HG03520 (cell line): ENCODE results near the gene INPP5F.
"Not testable (repeated sequence)": the region's sequence is repeated elsewhere in the genome, so short reads cannot be mapped to it uniquely, and the experiment has no call there.

Source experiments
- ATAC-seq: cut with Tn5 transposase; IDR thresholded peaks from one replicate; pipeline ENCODE4 v1.9.1; 2021; ENCODE audit warnings: mild to moderate bottlenecking, moderate library complexity; ENCODE audit not compliant: unreplicated experiment

Gene INPP5F

DNA sequence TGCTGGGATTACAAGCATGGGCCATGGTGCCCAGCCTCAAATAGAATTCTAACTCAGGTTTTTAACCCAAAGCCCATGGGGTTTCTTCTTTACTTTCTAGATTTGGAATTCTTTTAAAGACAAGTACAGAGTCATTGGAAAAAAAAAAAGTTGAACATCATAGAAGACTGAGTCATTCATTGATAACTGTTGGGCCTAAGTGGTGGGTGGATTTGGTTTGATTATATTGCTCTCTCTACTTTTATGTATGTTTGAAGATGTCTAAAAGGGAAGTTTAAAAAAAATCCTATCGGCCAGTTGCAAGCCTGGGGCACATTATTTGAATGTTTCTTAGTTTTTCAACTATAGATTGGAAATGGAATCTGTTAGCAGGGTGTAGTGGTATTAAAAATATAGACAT lies 49.7 kb downstream of the INPP5F start:
- ATAC-seq, result no peak

DNA sequence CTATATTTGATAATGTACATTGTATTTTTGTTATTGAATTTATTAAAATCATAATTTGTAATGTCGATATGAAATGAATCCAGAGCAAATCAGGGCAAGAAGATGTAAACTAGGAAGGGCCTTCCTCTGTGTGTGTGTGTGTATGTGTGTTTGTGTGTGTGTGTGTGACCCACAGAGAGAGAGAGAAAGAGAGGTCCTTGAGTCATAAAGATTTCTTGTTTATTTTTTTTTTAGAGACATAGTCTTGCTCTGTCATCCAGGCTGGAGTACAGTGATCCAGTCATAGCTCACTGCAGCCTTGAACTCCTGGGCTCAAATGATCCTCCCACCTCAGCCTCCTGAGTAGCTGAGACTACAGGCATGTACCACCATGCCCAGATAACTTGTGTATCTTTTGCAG lies 50.7 kb downstream of the INPP5F start:
- ATAC-seq, result no peak

DNA sequence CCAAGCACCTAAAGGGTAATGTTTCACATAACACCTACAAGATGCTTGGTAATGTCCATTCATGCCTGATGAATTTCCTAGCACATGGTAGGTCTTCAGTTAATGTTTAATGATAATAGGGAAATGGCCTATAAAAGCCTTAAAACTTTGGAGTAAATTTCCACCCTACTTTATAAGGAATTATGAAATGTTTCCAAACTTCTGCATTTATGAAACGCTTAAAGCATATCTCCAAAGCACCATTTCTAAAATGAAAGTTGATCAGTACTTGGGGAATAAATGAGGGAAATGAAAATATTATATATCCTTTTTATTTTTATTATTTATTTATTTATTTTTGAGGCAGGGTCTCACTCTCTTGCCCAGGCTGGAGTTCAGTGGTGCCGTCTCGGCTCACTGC lies 51.8 kb downstream of the INPP5F start:
- no peak for ATAC-seq

DNA sequence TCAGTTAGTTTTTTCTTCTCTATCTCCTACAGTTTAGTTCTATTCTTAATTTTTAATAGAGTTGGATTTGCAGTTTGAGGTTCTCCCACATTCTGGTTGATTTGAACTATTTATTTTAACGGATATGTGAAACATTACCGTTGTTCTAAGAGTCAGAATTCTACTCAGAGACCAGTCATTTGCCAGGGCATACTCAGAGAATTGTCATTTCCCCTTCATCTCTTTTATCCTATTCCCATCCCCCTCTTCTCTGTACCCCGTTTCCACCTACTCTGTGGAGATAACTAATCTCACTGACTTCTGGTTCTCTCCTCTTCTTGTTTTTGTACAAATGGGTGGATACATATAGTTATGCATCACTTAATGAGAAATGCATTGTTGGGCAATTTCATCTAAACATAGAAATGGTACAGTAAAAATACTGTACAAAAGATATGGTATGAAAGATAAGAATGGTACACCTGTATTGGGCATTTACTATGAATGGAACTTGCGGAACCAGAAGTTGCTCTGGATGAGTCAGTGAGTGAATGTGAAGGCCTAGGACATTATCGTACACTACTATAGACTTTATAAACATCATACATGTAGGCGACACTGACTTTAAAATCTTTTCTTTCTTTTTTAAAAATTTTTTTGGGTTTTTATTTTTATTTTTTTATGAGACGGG lies 53.1 kb downstream of the INPP5F start:
- no peak for ATAC-seq

DNA sequence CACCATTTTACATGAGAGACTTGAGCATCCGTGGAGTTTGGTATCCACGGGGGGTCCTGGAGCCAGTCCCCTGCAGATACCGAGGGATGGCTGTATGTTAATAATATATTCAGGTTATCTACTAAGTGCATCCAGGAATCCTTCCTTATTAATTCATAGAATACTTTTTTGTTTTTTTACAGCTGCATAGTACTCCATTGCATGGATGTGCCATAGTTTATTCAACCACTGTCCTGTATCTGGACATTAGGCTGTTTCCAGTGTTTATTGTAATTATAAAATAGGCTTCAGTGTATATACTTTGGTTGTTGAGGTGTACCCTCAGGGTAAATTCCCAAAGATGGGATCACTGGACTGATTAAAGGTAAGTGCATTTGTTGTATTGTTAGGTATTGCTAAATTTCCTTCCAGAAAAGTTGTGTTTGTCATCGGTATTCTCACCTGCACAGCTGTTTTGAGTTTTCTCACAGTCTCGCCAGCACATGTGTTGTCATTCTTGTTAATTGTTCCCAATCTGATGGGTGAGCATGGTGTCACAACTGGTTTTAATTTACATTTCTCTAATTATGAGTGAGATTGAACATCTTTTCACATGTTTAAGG lies 55.1 kb downstream of the INPP5F start:
- no peak for ATAC-seq

DNA sequence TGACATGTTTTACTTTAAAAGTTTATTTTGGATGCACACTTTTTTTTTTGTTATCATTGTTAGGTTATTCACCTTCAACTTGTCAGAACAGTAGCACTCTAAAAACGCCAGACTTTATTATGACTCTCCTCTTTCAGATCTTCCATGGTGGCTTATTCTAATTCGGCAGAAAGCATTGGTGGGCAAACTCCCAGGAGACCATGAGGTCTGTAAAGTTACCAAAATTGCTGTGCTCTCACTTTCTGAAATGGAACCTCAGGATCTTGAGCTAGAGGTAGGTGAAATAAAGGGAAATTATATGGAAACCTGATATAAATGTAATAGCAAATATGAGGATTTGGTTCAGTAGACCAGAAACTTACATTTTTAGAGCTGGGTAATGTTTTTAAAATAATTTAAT lies 55.6 kb downstream of the INPP5F start:
- no peak for ATAC-seq

DNA sequence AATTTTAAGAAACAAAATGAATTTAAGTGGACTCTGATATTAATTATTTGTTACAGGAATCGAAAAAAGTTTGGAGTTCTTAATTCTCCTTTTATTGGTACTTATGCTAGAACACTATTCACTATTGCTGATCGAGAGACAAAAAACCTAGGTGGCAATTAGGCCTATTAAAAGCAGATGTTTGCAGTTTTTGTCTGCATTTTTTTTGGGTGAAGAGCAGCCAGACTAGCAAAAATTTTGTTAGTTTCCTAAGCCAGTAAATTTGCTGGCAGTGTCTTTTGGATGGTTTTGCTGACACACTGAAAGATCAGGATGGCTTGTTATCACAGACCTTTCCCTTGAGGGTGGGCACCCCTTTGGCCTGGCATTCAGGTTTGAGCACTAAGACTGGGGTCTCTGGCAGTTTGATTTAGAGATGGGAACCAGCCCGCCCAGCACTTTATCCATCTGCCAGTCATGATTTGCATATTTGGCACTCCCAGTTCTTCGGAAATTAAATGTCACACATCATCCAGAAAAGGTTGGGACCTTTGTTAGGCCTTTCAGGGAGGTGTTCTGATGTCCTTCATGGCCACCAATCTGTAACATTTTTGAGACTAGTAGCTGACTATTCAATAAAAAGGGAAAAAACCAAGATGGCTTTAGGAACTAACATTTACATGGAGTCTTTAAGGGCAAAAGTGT lies 57.3 kb downstream of the INPP5F start:
- ATAC-seq, result no peak

DNA sequence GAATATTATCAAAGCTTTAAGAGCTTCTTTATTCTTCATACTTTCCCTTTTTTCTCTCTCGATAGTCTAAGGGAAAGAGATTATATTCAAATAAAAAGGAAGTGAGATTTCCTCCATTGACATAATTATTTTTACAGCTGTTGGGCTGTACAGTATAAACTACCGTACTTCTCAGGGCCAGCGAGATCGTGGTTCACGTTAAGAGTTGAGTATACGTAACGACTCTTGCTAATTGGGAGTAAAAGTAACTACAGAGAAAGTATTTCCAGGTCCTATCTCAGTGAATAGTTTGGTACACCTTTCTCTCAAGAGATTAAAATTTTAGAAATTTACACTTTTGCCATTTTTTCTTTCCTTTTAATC lies 57.8 kb downstream of the INPP5F start:
- no peak for ATAC-seq

DNA sequence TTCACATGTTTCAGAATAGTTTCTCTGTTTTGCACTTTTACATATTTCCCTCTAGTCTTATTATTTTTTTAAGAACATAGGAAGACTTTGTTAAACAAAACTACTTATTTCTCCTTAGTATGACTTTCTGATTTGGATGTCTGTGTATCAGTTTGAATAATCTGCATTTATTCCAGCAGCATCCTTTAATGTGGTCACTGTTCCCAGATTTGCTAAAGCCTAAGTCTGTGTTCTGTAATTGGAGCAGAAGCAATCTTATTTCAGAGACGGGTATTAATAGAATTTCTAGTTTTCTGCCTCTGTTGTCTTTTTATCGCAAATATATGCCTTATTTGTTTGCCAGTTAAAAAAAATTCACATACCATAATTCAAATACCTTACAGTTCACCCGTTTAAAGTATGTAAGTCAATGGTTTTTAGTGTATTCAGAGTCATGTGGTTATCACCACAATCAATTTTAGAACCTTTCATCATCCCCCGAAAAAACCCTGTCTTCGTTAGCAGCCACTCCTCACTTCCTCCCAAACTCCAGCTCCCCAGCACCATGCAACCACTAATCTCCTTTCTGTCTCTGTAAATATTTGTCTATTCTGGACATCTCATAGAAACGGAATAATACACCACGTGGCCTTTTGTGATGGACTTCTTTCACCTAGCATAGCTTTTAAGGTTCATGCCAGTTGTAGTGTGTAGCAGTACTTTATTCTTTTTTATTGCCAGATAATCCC lies 58.7 kb downstream of the INPP5F start:
- ATAC-seq, result peak; percentile 89

DNA sequence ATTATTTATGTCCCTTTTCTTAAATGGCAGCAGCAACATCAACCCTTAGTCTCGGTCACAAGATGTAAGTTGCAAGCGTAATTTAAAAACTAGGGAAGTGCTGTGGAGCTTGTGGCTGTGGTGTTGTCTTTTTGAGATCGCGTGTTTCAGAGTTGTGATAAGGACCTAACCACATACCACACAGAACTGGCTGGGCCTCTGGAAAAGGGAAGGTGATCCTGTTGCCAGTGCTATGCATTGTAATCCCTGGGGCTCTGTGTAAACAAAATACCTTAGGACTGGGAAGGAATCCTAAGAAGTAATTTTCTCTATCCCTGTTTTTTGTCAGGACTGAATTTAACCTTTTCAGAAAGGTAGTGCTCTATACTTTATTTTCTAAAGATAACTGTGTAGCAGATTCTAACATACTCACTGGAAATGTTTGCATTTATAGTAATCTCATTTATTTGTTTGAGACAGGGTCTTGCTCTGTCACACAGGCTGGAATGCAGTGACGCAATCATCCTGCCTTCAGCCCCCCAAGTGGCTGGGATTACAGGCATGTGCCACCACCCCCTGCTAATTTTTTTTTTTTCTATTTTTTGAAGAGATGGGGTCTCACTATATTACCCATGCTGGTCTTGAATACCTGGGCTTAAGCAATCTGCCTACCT lies 60.4 kb downstream of the INPP5F start:
- ATAC-seq, result no peak

DNA sequence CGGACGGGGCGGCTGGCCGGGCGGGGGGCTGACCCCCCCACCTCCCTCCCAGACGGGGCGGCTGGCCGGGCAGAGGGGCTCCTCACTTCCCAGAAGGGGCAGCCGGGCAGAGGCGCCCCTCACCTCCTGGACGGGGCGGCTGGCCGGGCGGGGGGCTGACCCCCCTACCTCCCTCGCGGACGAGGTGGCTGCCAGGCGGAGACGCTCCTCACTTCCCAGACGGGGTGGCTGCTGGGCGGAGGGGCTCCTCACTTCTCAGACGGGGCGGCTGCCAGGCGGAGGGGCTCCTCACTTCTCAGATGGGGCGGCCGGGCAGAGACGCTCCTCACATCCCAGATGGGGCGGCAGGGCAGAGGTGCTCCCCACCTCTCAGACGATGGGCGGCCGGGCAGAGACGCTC lies 69.3 kb downstream of the INPP5F start:
- not testable (repeated sequence) for ATAC-seq

DNA sequence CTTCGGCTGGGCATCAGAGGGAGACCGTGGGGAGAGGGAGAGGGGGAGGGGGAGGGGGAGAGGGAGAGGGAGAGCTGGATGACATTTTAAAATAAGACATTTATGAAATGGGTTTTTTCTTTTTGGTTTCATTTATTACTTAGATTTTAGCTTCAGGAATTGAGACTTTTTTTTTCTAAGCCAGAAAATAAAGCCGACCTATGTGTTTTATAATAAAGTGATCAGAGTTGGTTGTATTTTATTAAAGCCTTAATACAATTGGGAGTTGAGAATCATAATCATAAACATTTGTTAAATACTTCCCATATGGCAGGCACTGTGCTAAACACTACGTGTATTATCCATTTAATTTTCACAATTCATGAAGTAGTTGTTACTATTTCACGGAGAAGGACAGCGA lies 70.2 kb downstream of the INPP5F start:
- ATAC-seq, result no peak

DNA sequence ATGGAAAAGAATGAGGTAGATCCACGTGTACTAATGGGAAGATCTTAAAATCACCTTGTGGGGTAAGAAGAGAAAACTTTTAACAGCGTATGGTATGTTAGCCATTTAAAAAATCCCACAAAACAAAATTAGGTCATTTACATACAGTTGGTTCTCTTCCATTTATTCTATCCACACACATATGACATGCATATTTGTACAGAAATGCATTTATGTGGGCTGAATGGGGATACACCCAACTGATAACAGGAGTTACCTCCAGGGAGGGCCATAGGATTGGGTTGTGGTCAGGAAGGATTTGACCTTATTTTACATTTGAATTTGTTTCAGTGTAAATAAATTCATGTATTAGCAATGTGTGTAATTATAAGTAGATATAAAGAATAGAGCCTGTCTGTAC lies 75.3 kb downstream of the INPP5F start:
- ATAC-seq, result no peak

DNA sequence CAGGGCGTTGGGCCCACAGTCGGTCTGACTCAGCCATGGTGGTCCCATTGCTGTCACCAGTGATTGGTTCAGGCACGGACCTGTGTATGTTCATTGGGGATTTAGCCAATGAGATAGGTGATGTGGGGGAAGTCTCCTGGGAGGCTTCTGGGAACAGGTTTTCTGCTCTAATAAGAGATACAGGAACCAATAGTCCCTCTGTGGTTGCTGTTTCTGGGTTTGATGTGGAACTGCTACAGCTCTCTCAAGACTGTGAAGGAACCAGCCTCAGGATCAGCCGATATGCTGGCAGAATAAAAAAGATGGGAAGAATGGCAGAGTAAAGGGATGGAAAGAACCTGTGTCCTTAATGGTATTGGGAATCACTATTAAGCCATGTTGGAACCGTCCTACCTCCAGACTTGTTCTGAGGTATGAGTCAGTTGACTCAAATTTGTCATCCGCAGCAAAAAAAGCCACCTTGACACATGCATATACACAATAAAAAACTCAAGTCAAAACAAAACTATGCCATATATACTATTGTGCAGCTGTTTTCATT lies 76.2 kb downstream of the INPP5F start:
- peak; percentile 75 for ATAC-seq

DNA sequence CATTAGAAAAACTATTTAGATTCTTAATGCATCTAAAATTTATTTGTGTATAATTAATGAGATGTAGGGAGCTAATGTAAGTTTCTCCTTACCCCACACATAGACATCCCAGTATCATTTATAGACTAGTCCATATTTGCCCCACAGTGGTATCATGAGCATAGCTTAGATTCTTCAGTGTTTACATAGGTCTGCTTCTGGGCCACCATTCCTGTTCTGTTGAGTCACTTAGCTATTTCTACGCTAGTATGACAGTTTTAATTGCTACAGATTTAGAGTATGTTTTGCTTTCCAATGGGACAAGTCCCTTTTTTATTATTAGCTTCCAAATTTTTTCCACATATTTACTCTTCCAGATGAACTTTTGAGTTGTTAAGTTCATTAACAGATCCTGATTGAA lies 77.4 kb downstream of the INPP5F start:
- ATAC-seq, result no peak

DNA sequence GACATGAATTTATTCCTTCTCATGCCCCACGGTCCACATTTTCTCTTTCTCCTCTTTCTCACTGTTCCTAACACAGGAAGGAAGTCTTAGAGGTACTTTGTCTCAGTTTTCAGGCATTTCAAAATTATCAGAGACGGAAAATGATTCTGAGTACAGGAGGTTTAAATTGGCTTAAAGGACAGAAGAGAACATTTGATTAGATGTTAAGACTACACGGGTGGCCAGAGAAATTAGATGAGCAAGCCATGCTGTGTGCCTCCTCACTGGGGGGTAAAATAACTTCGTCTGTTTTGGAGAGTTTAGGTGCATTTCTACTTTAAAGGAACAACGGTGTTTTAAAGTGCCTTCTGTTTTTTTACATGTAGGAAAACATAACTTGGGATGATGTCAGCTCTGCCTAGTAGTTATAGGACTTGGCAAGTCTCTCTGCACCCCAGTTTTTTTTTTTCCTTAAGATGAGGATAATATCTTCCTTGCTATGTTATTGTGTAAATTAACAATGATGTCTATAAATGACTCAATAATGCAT lies 79.9 kb downstream of the INPP5F start:
- ATAC-seq, result no peak

DNA sequence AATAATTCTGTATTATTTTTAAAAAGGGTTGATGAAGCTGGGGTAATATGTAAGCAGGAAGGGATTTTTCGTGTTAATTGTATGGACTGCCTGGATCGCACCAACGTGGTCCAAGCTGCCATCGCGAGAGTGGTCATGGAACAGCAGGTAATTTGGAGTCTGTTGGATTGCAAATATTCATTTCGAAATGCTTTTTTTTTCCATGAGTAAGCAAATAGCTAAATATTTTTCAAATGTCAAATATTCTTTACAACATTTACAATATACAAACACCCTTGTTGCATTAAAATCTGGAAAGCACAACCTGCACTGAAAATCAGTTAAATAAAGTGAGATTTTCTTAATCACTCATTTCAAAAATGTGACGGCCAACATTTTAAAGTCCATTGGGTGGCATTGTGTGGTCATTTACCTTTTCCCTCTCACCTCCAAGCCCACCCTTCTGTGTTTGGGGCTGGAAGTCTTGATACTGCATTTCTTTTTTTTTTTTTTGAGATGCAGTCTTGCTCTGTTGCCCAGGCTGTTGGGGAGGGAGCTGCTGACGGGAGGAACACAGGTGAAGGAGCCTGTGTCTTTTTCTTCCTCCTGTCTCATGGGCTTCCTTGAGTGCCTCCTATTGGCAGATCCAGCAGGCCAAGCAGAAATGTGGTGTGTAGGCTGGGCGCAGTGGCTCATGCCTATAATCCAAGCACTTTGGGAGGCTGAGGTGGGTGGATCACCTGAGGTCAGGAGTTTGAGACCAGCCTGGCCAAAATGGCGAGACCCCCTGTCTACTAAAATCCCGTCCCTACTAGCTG lies 80.7 kb downstream of the INPP5F start:
- no peak for ATAC-seq

DNA sequence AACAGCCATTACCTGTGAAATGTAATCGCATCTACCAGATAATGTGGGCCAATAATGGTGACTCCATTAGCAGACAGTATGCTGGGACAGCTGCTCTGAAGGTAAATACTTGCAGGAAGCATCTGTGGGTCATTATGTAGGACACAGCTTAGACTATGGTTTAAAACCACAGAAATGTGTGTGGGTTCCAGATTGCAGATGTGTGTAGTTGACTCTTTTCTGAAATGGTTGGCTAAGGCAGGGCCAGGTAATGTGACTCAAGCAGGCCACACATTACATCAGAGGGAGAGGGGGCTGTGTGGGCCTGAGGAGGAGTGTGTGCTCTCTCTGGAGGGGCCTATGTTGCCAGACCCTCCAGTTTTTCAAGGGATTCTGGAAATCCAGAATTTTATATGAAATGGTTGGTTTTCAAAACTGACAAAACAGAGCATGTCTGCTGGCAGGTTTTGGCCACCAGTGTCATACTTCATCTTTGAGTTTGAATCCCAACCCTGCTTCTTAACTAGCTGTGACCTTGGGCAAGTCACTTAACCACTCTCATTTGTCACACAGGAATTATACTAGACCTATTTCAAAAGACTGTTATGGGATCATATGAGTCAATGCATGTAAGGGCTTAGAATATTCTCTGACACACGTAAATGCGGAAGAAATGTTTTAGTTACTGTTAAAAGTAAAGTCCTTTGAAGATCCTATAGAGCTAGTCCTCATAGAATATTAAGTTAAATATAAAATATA lies 82.3 kb downstream of the INPP5F start:
- ATAC-seq, result peak; percentile 77

DNA sequence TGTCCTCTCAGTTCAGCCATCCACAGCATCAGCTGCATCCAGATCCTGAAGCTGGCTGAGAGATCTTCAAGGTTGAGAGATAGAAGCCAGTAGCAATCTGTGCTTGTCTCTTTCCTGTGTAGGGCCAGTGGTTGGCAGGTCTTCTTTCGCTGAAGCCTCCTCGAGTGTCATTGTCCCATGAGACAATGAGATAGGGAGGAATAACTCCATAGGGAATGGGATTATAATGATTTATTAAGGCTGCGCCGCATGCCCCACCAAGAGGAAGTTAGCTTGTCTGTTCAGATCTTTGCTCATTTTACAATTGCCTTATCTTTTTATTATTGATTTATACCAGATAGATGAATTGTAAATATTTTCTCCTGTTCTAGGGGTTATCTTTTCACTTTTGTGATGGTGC lies 85.3 kb downstream of the INPP5F start:
- no peak for ATAC-seq
